Daoy (cell line): ENCODE measurements around the gene KLHL21. TPM values are rescaled to one million over a fixed set of nuclear protein-coding genes. Genes with fewer than 3 reads are reported as not detected.
"Not testable (repeated sequence)": the region's sequence is repeated elsewhere in the genome, so short reads cannot be mapped to it uniquely, and the experiment has no call there.

ENCODE experiments used
- DNase-seq: peaks from one replicate; pipeline ENCODE4 v3.0.0-alpha.2; 2015; ENCODE audit warnings: low read depth
- total RNA-seq: library from RNA; depleted of rRNA; stranded (reverse); fragments of >200 nt; shearing (Covaris generic); gene quantifications from 2 replicates; pipeline ENCODE4 v1.2.3, GENCODE V29; 2014

The KLHL21 gene
- total RNA-seq, 1 experiment from 2014 or later: 48.7 TPM

DNA sequence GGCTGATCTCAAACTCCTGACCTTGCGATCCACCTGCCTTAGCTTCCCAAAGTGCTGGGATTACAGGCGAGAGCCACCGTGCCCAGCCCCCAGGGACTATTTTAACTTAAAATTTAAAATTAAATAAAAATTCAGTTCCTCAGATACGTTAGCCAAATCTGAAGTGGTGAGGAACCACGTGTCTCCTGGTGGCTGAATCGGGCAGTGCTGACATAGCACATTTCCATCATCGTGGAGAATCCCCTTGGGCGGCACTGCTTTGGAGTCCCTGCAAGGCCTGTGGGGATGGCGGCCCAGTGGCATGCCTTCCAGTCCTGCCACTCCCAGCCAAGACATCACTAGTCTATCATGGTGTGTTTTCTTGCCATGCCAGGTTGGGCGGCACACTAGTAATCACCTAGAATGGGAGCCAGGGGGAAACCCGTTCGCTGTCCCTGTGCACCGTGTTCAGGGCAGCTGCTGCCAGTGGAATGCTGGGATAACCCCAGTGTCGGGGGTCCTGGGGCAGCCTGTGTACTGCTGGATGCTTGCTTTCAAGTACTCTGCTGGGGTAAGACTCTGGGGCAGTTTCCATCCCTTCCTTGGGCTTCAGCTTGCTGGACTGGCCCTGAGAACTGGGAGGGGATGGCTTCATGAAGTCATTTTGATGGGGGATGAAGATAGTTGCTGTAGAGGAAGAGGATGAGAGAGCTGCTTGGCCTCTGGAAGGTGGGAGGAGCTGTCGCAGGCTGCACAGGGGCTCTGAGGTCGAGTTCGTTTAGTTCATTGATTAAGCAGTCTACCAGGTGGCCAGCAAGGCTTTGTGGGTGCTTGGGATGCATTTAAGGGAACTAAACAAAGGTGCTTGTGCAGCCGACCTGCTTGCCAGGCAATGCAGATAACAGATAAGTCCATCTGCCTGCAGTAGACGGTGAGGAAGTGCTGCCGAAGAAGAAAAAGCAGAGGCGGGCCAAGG lies 18.3 kb downstream of the KLHL21 start:
- no peak for DNase-seq

DNA sequence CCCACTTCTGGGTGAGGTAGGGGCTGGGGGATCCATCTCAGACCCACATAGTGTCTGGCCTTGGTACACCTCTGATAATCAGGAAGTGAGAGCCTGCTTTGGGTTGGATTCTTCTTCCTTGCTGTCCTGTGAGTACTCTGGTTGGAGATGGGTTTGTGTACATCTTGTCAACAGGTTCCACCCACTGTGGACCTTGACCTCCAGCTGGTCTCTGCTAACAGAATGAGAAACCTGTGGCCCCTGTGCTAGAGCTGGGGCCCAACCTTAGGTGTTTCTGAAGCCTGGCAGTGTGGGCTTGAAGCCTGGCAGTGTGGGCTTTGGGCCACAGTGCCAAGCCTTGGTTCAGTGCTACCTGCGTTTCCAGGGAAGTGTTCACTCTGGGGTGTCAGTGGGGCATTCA lies 20.3 kb downstream of the KLHL21 start:
- DNase-seq: no peak

DNA sequence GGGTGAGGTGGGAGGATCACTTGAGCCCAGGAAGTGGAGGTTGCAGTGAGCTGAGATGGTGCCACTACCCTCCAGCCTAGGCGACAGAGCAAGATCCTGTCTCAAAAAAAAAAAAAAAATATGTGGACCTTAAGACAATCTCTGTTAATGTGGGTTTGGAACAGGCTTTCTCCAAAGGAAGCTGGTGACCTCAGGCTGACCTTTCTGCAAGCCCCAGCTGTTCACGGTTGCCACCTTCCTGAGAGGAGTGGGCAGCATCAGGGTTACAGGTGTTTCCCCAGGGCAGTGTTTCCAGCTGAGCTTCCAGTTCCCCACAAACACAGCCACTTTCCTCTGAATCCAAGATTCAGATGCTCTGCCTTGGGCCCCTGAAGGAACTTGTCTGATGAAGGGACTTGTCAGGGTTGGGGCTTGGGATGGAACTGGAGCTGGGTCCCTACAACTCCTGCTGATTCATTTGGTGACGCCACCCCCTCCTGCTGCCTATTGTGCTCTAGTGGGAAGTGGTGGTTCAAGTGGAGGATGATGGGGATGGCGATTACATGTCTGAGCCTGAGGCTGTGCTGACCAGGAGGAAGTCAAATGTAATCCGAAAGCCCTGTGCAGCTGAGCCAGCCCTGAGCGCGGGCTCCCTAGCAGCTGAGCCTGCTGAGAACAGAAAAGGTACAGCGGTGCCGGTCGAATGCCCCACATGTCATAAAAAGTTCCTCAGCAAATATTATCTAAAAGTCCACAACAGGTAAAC lies 20.9 kb downstream of the KLHL21 start:
- DNase-seq: peak; percentile 67

DNA sequence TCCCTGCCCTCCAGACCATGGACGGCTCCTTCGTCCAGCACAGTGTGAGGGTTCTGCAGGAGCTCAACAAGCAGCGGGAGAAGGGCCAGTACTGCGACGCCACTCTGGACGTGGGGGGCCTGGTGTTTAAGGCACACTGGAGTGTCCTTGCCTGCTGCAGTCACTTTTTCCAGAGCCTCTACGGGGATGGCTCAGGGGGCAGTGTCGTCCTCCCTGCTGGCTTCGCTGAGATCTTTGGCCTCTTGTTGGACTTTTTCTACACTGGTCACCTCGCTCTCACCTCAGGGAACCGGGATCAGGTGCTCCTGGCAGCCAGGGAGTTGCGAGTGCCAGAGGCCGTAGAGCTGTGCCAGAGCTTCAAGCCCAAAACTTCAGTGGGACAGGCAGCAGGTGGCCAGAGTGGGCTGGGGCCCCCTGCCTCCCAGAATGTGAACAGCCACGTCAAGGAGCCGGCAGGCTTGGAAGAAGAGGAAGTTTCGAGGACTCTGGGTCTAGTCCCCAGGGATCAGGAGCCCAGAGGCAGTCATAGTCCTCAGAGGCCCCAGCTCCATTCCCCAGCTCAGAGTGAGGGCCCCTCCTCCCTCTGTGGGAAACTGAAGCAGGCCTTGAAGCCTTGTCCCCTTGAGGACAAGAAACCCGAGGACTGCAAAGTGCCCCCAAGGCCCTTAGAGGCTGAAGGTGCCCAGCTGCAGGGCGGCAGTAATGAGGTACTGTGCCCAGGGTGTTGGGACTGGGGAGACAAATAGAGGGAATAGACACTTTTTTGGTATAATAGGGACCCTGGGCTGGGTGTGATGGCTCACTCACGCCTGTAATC lies 21.9 kb downstream of the KLHL21 start:
- DNase-seq: no peak

DNA sequence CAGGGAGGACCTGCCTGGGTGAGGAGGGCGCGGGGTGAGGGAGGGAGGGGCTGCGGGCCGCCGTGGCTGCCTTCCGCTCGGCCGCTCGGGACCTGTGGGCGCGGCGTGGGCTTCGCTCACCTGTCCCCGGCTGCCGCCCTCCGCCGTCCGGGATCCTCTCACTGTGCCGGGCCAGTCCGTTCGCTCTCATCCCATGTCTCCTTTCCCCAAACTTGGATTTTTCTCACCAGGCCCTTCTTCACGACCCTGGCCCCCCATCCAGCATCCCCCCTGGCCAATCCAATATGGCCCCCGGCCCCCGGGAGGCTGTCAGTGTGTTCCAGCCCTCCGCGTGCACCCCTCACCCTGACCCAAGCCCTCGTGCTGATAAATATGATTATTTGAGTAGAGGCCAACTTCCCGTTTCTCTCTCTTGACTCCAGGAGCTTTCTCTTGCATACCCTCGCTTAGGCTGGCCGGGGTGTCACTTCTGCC lies 22.5 kb downstream of the KLHL21 start:
- no peak for DNase-seq

DNA sequence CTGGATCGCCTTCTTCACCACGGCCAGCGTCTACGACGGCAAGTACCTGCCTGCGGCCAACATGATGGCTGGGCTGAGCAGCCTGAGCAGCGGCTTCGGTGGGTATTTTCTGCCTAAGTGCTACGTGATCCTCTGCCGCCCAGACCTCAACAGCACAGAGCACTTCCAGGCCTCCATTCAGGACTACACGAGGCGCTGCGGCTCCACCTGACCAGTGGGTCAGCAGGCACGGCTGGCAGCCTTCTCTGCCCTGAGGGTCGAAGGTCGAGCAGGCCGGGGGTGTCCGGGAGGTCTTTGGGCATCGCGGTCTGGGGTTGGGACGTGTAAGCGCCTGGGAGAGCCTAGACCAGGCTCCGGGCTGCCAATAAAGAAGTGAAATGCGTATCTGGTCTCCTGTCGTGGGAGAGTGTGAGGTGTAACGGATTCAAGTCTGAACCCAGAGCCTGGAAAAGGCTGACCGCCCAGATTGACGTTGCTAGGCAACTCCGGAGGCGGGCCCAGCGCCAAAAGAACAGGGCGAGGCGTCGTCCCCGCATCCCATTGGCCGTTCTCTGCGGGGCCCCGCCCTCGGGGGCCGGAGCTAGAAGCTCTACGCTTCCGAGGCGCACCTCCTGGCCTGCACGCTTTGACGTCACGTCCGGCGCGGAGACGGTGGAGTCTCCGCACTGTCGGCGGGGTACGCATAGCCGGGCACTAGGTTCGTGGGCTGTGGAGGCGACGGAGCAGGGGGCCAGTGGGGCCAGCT lies 23.1 kb downstream of the KLHL21 start, which contains the start of gene ZBTB48:
Gene ZBTB48, plus strand, starts transcription at position 621 of the 745 bp plus-strand sequence. CDS start 616 bp downstream, outside the sequence.
- DNase-seq: peak; percentile 99

DNA sequence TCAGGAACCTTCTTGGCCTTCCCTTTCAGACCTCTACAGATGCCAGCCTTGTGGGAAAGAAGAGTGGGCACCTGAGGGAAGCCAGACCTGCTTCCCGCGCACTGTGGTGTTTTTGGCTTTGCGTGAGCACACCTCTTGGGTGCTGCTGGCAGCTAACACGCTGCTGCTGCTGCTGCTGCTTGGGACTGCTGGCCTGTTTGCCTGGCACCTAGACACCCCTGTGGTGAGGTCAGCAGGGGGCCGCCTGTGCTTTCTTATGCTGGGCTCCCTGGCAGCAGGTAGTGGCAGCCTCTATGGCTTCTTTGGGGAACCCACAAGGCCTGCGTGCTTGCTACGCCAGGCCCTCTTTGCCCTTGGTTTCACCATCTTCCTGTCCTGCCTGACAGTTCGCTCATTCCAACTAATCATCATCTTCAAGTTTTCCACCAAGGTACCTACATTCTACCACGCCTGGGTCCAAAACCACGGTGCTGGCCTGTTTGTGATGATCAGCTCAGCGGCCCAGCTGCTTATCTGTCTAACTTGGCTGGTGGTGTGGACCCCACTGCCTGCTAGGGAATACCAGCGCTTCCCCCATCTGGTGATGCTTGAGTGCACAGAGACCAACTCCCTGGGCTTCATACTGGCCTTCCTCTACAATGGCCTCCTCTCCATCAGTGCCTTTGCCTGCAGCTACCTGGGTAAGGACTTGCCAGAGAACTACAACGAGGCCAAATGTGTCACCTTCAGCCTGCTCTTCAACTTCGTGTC lies 23.9 kb downstream of the KLHL21 start:
- no peak for DNase-seq

DNA sequence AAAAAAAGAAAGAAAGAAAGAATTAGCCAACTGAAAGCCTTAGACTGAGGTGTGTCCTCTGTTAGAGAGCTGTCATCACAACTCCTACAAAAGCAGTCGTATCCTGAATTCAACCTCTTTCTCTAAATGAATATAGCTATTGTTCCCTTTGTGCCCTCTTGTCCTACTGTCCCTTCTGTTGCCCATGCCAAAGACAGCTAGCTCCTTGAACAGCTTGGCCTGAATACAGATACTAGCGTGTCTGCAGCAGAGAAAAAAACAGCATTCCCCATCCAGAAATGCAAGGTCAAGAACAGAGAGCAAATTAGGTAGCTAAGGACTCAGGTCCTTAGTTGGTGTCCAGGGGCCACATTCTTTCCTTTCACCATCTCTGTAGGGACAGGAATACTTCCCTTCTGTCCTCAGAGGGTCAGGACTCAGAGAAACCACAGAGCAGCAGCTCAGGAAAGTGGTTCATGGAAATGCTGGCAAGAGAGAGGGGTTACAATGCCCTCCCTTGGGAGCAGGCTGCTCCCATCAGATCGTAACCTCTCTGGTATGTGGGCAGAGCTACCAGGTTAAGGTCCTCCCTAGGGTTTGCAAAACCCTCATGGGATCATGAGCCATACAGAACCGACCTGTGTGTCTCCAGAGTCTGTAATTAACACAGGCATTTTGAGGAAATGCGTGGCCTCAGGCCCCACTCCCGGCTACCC lies 24.7 kb downstream of the KLHL21 start:
- no peak for DNase-seq

DNA sequence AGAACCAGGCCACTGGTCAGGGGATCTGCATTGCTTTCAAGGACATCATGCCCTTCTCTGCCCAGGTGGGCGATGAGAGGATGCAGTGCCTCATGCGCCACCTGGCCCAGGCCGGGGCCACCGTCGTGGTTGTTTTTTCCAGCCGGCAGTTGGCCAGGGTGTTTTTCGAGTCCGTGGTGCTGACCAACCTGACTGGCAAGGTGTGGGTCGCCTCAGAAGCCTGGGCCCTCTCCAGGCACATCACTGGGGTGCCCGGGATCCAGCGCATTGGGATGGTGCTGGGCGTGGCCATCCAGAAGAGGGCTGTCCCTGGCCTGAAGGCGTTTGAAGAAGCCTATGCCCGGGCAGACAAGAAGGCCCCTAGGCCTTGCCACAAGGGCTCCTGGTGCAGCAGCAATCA lies 27.9 kb downstream of the KLHL21 start:
- no peak for DNase-seq

DNA sequence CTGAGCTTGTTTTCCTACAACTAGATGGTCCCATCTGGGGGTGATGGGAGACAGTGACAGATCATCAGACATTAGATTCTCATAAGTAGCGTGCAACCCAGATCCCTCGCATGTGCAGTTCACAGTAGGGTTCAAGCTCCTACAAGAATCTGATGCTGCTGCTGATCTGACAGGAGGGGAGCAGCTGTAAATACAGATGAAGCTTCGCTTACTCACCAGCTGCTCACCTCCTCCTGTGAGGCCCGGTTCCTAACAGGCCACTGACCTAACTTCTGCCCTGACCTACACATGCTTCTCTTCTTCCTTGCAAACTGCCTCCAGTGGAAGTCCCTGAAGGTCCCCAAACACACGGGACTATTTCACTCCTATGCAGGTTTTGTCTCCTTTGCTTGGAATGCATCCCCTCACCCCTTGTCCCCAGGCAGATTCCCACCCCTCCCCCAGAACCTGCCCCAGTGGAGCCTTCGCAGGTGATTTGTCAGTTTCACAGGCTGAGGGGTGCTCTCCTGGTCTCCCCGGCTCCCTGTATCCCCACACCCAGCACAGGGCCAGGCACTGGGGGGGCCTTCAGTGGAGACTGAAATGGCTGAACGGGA lies 28.5 kb downstream of the KLHL21 start:
- DNase-seq: no peak

DNA sequence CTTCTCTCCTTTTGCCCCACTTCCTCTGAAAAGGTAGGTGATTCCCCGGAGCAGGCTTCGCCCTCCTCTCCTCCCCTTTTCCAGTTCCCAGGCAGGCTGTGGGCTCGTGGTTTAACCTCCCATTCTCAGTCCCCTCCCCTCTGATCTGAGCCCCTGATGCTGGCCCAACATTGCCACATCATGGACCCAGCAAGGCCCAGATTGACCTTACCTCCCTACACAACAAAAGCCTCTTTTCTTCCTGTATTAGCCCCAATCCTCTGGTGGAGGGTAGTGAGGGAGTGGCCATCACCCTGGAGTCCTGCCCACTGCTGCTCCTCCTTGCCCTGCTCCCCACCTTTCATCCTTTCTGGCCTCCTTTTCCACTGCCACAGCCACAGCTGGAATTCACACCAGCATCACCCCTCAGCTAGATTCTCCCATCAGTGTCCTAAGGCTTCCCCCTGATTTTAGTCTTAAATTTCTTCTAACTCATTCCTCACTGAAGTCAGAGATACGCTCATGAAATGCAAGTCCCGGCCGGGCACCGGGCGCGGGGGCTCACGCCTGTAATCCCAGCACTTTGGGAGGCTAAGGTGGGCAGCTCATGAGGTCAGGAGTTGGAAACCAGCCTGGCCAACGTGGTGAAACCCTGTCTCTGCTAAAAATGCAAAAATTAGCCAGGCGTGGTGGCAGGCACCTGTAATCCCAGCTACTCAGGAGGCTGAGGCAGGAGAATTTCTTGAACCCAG lies 29.9 kb downstream of the KLHL21 start:
- no peak for DNase-seq

DNA sequence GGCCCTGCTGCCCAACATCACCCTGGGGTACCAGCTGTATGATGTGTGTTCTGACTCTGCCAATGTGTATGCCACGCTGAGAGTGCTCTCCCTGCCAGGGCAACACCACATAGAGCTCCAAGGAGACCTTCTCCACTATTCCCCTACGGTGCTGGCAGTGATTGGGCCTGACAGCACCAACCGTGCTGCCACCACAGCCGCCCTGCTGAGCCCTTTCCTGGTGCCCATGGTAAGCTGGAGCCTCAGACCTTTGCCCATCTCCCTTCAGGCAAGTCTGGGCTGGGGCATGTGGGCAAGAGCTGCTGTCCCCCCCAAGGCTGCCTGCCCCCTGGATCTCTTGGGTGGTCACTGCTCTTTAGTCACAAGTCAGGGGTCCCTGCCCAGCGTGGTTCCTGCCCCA lies 31.7 kb downstream of the KLHL21 start:
- DNase-seq: no peak

DNA sequence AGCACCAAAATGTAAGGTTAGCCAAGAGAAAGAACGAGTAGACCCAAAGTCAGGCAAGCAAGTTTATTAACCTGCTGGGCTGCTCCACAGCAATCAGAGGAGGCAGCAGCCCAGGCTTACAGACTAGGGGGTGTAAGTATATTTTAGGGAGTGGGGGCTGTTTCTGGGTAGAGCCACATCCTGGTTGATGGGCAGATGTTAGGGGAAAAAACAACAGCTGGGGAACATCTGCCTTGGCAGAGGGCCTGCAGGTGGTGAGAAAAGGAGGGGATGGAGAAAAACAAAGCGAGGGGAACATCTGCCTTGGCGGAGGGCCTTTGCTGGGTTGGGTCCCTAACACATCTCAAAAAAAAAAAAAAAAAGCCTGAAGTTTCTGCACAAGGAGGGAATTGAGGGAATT lies 32.6 kb downstream of the KLHL21 start:
- DNase-seq: no peak

DNA sequence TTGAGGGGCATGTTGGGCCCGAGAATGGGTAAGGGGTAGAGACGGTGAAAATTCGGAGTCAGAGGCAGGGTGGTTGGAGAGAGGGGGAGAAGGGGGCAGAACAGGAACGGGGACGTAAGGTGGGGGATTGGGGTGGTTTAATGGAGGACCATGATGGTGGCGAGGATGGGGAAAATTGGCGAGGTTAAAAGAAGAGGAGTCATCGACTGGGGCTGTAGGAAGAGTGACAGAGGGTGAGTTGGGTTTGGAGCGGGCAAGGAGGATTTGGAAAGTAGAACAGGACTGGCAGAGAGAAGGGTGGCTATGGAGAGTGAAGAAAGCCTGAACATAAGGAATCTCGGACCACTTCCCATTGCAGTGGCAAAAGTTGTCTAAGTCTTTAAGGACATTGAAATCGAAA lies 33.6 kb downstream of the KLHL21 start:
- DNase-seq: no peak

DNA sequence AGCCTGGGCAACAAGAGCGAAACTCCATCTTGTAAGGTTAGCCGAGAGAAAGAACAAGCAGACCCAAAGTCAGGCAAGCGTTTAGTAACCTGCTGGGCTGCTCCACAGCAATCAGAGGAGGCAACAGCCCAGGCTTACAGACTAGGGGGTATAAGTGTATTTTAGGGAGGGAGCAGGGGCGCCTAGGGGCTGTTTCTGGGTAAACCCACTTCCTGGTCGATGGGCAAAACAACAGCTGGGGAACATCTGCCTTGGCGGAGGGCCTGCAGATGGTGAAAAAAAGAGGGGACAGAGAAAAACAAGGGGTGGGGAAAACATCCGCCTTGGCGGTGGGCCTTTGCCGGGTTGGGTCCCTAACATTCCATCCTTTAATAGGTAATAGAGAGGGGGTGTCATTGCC lies 42.4 kb downstream of the KLHL21 start:
- no peak for DNase-seq

DNA sequence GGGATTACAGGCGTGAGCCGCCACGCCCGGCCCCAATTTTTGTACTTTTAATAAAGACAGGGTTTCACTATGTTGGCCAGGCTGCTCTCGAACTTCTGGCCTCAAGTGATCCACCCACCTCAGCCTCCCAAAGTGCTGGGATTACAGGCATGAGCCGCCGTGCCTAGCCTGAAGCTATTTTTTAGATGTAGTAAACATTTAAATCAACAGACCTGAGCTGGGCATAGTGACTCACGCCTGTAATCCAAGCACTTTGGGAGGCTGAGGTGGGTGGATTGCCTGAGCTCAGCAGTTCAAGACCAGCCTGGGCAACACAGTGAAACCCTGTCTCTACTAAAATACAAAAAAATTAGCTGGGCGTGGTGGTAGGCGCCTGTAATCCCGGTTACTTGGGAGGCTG lies 43.5 kb downstream of the KLHL21 start:
- not testable (repeated sequence) for DNase-seq

DNA sequence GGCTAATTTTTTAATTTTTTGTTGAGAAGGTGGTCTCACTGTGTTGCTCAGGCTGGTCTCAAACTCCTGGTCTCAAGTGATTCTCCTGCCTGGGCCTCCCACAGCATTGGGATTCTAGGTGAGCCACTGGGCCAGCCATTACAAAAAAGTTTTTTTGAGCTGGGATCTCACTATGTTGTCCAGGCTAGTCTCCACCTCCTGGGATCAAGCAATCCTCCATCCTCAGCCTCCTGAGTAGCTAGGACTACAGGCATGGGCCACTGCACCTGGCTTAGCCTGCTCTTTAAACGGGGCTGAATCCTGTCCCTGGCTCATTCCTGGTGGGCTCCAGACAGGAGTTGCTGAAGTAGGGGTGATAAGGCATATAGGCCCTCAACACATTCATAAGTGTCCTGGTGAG lies 45.1 kb downstream of the KLHL21 start:
- no peak for DNase-seq

DNA sequence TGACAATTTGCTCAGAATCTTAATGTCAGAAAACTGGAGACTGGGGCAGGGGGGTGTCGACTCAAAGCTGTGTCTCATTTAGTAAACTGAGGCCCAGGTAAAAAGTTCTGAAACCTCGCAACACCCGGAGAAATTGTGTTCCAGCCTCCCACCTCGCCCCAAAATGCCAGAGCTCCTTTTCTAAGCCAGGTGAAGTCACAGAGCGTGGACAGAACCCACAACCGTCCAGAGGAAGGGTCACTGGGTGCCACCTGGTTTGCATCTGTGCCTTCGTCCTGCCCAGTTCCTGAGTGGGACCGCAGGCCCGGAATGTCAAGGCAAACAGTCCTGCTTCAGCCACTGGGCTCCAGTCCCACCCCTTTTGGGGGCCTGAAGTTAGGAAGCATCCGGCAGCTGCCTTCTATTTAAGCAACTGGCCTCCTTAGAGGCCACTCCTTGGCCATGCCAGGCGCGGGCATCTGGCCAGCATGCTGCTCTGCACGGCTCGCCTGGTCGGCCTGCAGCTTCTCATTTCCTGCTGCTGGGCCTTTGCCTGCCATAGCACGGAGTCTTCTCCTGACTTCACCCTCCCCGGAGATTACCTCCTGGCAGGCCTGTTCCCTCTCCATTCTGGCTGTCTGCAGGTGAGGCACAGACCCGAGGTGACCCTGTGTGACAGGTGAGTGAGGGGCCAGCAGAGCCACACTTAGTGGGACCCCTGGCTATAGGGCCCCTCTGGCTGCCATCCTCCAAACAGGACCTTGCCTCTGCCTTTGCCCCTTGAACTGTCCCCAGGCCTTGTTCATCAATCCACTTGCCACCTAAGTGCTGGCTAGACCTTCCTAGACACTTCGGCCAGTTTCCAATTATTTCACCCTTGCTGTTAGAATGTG lies 47.5 kb downstream of the KLHL21 start, which contains the start of gene TAS1R1:
Gene TAS1R1, plus strand, starts transcription at position 401 of the 872 bp plus-strand sequence. Its CDS starts 67 bp downstream, at position 468.
- no peak for DNase-seq
